A673 (cell line): ENCODE data around the gene TPM4.

Source experiments
- CTCF ChIP-seq: fragments of 300-800, 200-600 bp; sonication (generic); conservative IDR thresholded peaks from 2 replicates; pipeline ENCODE4 v1.5.1; 2017; ENCODE audit warnings: low read depth, mild to moderate bottlenecking, antibody characterized with exemption, low read length, moderate library complexity, mixed read lengths
- EZH2 ChIP-seq: fragments of 200-600 bp; sonication (generic); IDR thresholded peaks from 2 replicates; pipeline ENCODE4 v1.6.1; 2017; ENCODE audit warnings: borderline replicate concordance, low read depth, mild to moderate bottlenecking, mixed read lengths, antibody characterized with exemption, low read length; ENCODE audit not compliant: poor library complexity, severe bottlenecking

- TF ChIP-seq CTCF: no peak
- TF ChIP-seq EZH2: no peak
Measured at GRCh38 chr19:16087940-16088339, 11.6 kb downstream of the TPM4 start.
